ENCODE data around the gene SORCS3. TPM values are rescaled to one million over a fixed set of nuclear protein-coding genes. Genes with fewer than 3 reads are reported as not detected.

SORCS3 gene
- total RNA-seq, 4 donors from 2014 or later = not detected

- TF ChIP-seq POLR2A (IDR thresholded peaks at IDR 0.05) = no peak
- TF ChIP-seq, protein P1, sequence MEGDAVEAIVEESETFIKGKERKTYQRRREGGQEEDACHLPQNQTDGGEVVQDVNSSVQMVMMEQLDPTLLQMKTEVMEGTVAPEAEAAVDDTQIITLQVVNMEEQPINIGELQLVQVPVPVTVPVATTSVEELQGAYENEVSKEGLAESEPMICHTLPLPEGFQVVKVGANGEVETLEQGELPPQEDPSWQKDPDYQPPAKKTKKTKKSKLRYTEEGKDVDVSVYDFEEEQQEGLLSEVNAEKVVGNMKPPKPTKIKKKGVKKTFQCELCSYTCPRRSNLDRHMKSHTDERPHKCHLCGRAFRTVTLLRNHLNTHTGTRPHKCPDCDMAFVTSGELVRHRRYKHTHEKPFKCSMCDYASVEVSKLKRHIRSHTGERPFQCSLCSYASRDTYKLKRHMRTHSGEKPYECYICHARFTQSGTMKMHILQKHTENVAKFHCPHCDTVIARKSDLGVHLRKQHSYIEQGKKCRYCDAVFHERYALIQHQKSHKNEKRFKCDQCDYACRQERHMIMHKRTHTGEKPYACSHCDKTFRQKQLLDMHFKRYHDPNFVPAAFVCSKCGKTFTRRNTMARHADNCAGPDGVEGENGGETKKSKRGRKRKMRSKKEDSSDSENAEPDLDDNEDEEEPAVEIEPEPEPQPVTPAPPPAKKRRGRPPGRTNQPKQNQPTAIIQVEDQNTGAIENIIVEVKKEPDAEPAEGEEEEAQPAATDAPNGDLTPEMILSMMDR (IDR thresholded peaks at IDR 0.05) = no peak
- Histone ChIP-seq H3K9me3 (no peaks in the 10 kb centered on the region), H3K36me3 (no peaks in the 10 kb centered on the region), H3K27me3 (no peaks in the 10 kb centered on the region), H3K4me3 (replicated peaks in 1 of 3) (no peak overlapping the region), H3K27ac (no peak overlapping the region), H3K4me1 (no peaks in the 10 kb centered on the region)
- no peak for DNase-seq
- intact Hi-C loops (cut with DNase I) = no loop called here
- 68 to 74% methylated on average over 3 of the region's 3 CpGs for WGBS, 2 donors
These were observed 480.7 kb downstream of the SORCS3 start for GRCh38 chr10:105121743-105122142.

DNA sequence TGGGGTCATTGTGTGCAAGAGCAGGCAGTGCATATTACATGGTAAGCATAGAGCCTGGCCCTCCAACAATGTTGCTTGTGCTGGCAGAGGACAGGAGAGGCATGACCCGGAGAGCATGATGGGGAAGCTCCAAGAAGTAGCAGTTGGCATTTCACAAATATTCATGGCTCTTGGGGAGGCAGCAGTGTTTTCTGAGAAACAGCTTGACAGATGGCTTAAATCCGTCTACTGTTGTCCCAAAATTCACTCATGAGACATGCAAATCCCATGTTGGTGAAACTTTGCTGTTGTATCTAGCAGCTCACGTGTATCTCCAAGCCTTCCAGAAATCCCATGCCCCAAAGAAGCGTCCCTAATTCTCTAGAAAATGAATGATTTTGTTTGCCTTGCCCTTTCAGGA, 487.0 kb downstream of the SORCS3 start:
- no peak for DNase-seq
- 79 to 82% methylated on average over 4 of the region's 4 CpGs for WGBS, 2 donors
- Histone ChIP-seq H3K4me3 (replicated peaks in 1 of 3) (no peak overlapping the region), H3K27me3 (no peaks in the 10 kb centered on the region), H3K36me3 (no peaks in the 10 kb centered on the region), H3K4me1 (no peaks in the 10 kb centered on the region), H3K9me3 (no peaks in the 10 kb centered on the region), H3K27ac (no peak overlapping the region)
- TF ChIP-seq POLR2A (IDR thresholded peaks at IDR 0.05) = no peak
- TF ChIP-seq, protein P1 (IDR thresholded peaks at IDR 0.05) = no peak
- intact Hi-C loops (cut with DNase I) = no loop called here

DNA sequence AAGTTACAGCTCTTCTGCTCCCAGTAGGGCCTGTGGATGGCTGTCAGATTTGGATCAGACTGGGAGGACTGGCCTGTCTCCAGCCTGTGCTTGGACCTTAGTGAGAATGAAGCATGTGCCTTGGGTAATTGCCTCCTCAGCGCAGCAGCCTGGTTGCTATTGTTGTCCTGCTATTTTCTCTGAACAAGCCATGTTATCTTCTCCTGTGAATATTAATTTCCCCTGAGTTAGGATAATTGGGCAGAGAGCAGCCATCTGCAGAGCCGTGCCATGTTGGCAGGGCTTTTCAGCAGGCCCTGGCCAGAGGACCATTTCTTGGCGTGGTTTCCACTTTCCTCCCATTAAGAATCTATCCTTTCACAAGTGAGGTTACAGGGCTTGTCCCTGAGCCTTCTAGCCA, 497.3 kb downstream of the SORCS3 start:
- H3K9me3 ChIP-seq = no peaks in the 10 kb centered on the region
- H3K27me3 ChIP-seq = no peaks in the 10 kb centered on the region
- H3K36me3 ChIP-seq = no peaks in the 10 kb centered on the region
- H3K4me1 ChIP-seq = no peaks in the 10 kb centered on the region
- DNase-seq = no peak
- H3K27ac ChIP-seq = no peak overlapping the region
- 87% methylated on average over 3 of the region's 3 CpGs for WGBS, 2 donors
- intact Hi-C loops (cut with DNase I) = no loop called here
- no peak overlapping the region for H3K4me3 ChIP-seq (replicated peaks in 1 of 3)
- TF ChIP-seq POLR2A (IDR thresholded peaks at IDR 0.05) = no peak
- TF ChIP-seq, protein P1 (IDR thresholded peaks at IDR 0.05) = no peak

- no peak overlapping the region for H3K4me3 ChIP-seq (replicated peaks in 1 of 3)
- intact Hi-C loops (cut with DNase I) = no loop called here
- no peaks in the 10 kb centered on the region for H3K4me1 ChIP-seq
- no peak overlapping the region for H3K27ac ChIP-seq
- H3K9me3 ChIP-seq = no peaks in the 10 kb centered on the region
- WGBS, 2 donors = 66 to 76% methylated on average over 6 of the region's 6 CpGs
- no peaks in the 10 kb centered on the region for H3K36me3 ChIP-seq
- TF ChIP-seq, protein P1 (IDR thresholded peaks at IDR 0.05) = no peak
- TF ChIP-seq POLR2A (IDR thresholded peaks at IDR 0.05) = no peak
- H3K27me3 ChIP-seq = no peaks in the 10 kb centered on the region
- DNase-seq = no peak
These were observed 498.3 kb downstream of the SORCS3 start for GRCh38 chr10:105139363-105139896.

GRCh38 chr10:105140600-105140999, 499.5 kb downstream of the SORCS3 start:
- H3K4me1 ChIP-seq = no peaks in the 10 kb centered on the region
- 57 to 62% methylated on average over 3 of the region's 3 CpGs for WGBS, 2 donors
- H3K4me3 ChIP-seq (replicated peaks in 1 of 3) = no peak overlapping the region
- TF ChIP-seq, protein P1 (IDR thresholded peaks at IDR 0.05) = no peak
- TF ChIP-seq POLR2A (IDR thresholded peaks at IDR 0.05) = no peak
- no peaks in the 10 kb centered on the region for H3K27me3 ChIP-seq
- no peaks in the 10 kb centered on the region for H3K9me3 ChIP-seq
- H3K27ac ChIP-seq = no peak overlapping the region
- intact Hi-C loops (cut with DNase I) = no loop called here
- DNase-seq = no peak
- H3K36me3 ChIP-seq = no peaks in the 10 kb centered on the region
